HG02642 (cell line): ENCODE results near the gene PTPMT1.
A peak's percentile ranks its signal among the peaks of the same experiment; 100 is the strongest.
"Not testable (repeated sequence)": the region's sequence is repeated elsewhere in the genome, so short reads cannot be mapped to it uniquely, and the experiment has no call there.

ENCODE experiments used
- ATAC-seq: cut with Tn5 transposase; IDR thresholded peaks from one replicate; pipeline ENCODE4 v1.9.1; 2021; ENCODE audit warnings: mild to moderate bottlenecking; ENCODE audit not compliant: unreplicated experiment, poor library complexity

The PTPMT1 gene

DNA sequence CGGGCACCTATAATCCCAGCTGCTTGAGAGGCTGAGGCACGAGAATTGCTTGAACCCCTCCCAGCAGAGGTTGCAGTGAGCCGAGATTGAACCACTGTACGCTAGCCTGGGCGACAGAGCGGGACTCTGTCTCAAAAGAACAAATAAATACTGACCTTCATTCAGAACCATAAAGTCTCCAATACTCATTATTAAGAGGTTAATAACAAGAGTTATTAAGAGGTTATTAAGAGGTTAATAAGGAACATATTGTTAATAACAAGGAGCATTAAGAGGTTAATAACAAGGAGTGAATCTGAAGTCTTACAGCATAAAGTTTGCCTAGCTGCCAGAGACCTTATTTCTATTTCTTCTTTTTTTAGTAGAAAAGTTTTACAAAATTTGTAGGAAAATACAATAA is 20.1 kb upstream of the PTPMT1 start:
- no peak for ATAC-seq

DNA sequence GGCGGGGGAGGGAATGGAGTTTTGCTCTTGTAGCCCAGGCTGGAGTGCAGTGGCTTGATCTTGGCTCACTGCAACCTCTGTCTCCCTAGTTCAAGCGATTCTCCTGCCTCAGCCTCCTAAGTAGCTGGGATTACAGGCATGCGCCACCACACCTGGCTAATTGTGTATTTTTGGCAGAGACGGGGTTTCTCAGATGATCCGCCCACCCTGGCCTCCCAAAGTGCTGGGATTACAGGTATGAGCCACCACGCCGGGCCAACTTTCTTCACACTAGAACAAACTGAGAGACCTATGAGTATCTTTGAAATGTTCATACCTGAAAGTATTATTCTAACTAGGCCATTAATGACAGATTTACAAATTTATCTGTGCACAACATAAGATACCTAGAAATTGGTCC is 19.1 kb upstream of the PTPMT1 start:
- not testable (repeated sequence) for ATAC-seq

DNA sequence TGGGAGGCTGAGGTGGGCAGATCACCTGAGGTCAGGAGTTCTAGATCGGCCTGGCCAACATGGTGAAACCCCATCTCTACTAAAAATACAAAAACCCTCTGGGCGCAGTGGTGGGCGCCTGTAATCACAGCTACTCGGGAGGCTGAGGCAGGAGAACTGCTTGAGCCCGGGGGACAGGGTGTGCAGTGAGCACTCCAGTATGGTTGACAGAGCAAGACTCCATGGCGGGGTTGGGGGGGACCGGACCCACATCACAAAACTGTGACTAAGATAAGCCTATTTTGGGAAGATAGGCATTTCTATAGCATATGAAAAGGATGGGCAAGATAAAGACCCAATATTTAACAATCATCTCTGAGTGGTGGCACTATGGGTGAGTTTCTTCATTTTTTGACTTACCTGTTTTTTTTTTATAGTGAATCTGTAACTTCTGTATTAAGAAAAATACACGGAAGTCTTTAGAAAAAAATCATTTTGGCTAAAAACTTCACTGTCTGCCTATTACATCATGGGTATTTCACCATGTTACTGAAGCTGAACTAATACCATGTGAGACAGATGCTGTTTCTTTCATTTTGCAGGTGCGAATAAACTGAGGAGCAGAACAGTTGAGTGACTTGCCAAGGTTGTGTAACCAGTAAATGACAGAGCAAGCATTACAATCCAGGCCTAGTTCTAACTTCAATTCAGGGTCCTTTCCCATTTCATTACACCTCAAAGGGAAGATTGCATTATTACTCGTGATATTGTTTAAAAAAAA is 14.9 kb upstream of the PTPMT1 start:
- no peak for ATAC-seq

DNA sequence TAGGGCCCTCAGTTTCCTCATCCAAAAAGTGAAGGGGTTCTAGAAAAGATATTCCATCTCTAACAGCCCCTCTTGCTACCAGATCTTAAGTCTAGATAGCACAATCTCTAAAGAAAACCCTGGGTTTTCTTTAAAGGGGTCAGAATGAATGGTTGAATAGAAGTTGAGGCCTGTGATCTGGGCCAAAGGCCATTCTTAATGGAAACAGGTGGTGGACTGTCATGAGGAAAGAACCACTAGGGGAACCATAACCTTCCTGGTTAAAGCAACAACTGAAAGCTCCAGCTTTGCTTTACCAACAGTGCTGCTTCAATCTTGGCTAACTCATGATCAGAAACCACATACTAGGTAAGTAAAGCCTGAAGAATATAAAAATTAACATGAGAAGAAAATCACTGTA is 14.3 kb upstream of the PTPMT1 start:
- ATAC-seq: no peak

DNA sequence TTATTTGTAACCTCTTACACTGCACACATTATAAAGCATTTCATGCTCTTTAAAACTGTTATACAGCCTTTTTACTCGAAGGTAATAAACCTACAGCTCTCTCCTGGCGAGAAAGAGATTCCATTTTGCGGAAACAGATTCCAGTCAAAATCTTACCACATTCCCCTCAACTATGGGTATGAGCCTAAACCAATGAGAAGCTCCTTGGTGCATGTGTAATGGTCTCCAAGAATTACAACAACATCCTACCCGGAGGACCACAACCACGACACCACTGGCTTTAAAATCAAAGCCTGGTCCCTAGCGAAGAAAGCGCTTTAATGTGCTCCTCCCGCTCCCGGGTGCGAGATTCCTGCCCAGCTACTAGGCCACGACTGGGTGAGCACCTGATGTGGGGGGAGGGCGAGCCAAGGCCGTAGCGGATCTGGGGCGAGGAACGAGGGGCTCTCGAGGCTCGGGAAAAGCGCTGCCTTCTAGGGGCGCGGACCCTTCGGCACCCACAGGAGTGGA is 13.3 kb upstream of the PTPMT1 start:
- ATAC-seq: peak; percentile 2

DNA sequence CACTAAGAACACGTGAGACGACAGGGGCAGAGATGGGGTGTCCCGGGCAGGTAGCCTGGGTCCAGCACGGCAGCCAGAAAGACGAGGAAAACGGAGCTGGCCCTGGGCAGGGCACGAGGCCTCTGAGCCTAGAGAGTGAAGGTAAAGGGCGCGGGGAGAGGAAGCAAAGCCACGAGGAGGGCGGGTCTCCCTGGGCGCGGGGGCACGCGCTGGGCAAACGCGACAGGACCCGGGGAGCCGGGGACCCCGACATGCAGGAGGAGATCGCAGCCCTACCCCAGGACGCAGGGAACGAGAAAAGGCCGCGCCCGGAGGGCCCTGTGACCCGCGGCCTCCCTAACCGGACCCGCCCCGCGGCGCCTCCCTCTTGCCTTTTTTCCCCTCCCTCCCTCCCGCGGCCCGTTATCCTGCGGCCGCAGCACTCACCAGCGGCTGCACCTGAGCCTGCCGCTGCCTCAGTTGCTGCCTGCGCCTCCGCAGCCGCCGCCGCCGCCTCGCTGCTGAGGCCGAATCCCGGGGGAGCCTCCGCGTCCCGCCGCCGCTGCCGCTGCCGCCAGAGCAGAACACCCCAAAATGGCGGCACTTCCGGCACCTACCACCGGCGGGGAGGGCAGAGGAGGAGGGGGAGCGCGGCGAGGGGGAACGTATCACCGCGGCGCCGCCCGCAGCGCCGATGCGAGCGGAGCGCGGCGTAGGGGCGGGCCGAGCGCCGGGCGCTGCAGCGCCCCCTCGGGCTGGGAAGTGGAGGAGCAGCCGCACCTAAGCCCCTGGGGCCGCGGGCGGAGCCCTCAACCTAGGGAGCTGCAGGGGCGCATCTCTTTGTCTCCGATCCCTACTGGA is 12.6 kb upstream of the PTPMT1 start, which contains the start of gene CELF1:
TSS of gene CELF1 (minus strand) at position 567 of the 840 bp plus-strand sequence. CDS start 53,609 bp downstream, outside the sequence.
- peak; percentile 94 for ATAC-seq

DNA sequence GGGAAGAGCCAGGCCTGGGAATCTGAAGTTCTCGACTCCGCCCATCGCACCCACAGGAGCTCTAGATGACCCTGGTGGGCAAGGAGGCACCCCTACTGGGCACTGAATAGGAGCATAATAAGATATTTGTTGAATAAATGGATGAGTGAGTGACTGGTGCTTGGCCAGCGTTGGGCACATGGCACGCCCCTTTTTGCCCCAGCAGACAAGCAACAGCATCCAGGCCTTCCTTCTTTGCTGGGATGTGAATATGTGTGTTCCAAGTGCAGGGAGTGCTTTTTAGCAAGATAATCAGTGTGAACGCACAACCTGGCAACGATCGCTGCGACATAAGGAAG is 12.0 kb upstream of the PTPMT1 start:
- peak; percentile 23 for ATAC-seq

DNA sequence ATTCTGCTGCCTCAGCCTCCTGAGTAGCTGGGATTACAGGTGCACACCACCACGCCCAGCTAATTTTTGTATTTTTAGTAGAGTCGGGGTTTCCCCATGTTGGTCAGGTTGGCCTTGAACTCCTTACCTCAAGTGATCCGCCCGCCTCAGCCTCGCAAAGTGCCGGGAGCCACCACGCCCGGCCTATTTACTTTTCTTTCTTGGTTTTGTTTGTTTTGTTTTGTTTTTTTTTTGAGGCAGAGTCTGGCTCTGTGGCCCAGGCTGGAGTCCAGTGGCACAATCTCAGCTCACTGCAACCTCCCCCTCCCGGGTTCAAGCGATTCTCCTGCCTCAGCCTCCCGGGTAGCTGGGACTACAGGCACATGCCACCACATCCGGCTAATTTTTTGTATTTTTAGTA is 8.4 kb upstream of the PTPMT1 start:
- not testable (repeated sequence) for ATAC-seq

DNA sequence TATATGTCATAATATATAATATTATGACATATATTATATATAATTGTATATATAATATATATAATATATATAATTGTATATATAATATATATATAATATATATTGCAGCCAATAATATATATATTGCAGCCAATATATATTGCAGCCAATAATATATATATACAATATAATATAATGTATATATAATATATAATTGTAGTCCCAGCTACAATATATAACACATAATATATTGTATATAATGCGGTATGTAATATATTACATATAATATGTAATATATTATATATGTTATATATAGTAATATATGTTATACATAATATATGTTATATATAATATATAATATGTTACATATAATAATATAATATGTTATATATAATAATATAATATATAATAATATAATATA is 6.7 kb upstream of the PTPMT1 start:
- ATAC-seq: no peak

DNA sequence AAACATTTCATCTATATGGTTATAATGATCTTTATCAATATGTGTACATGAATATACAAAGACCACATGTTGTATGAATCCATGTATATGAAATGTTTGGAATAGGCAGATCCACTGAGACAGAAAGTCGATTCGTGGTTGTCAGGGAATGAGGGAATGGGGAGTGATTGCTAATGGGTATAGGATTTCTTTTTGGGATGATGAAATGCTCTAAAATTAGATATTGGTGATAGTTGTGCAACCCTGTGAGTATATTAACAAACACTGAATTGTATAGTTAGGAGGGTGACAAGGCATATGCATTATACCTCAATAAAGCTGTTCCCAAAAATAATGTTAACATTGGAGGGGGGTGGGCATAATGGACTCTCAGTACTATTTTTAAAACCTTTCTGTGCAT is 5.0 kb upstream of the PTPMT1 start:
- ATAC-seq: no peak

DNA sequence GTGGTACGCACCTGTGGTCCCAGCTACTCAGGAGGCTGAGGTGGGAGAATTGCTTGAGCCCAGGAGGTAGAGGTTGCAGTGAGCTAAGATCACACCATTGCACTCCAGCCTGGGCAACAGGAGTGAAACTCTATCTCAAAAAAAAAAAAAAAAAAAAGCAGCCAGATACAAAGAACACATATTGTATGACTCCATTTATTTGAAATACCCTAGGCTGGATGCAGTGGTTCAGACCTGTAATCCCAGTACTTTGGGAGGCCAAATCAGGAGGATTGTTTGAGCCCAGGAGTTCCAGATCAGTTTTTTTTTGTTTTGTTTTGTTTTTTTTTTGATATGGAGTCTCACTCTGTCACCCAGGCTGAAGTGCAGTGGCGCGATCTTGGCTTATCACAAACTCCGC is 3.0 kb upstream of the PTPMT1 start:
- ATAC-seq: not testable (repeated sequence)

DNA sequence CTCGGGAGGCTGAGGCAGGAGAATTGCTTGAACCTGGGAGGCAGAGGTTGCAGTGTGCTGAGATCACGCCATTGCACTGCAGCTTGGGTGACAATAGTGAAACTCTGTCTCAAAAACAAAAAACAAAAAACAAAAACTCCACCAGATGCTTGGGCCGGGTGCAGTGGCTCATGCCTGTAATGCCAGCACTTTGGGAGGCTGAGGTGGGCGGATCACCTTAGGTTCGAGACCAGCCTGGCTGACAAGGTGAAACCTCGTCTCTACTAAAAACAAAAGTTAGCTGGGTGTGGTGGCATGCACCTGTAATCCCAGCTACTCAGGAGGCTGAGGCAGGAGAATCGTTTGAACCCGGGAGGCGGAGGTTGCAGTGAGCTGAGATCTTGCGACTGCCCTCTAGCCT is 1.0 kb upstream of the PTPMT1 start:
- ATAC-seq: not testable (repeated sequence)

DNA sequence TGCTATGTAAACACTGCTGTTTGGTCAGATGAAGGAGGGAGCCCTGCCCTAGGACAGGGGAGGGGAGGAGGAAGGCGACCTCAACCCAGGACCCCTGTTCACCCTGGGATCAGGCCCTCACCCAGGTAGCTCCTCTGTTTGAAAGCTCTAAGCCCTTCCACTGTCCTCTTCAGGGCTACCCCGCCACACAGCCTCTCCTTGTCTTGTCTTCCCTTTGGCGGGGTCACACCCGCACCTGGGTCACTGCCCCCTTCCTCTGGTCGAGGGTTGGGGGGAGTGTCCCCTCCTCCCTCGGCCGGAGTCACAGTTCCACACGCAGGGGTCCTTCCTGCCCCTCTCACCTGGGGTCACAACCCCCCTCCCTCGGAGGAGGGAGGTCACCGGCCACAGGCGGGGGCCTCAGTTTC is 463 bp upstream of the PTPMT1 start:
- no peak for ATAC-seq

DNA sequence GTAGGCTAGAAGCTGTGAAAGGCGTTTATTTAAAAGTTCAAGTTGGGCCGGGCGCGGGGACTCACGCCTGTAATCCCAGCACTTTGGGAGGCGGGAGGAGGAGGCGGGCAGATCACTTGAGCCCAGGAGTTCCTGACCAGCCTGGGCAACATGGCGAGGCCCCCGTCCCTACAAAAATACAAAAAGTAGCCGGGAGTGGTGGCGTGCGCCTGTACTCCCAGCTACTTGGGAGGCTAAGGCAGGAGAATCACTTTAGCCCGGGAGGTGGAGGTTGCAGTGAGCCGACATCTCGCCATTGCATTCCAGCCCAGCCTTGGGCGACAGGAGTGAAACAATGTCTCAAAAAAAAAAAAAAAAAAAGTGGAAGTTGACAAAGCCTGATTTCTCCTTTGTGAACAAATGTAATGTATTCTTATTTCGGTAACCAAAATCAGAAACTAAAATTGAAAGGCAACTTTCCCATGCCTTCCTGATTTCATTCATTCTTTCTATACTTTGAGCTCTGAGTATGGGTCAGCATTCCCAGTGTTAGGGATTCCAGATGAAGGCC is 825 bp downstream of the PTPMT1 start:
- no peak for ATAC-seq

DNA sequence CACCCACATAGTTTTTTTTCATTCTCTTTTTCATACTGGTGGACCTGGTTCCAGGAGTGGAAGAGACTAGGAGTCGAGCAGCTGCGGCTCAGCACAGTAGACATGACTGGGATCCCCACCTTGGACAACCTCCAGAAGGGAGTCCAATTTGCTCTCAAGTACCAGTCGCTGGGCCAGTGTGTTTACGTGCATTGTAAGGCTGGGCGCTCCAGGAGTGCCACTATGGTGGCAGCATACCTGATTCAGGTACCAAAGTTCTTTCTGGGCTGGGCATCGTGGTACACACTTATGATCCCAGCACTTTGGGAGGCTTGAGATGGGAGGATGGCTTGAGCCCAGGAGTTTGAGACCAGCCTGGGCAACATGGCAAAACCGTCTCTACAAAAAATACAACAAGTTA is 4.2 kb downstream of the PTPMT1 start:
- ATAC-seq: no peak

DNA sequence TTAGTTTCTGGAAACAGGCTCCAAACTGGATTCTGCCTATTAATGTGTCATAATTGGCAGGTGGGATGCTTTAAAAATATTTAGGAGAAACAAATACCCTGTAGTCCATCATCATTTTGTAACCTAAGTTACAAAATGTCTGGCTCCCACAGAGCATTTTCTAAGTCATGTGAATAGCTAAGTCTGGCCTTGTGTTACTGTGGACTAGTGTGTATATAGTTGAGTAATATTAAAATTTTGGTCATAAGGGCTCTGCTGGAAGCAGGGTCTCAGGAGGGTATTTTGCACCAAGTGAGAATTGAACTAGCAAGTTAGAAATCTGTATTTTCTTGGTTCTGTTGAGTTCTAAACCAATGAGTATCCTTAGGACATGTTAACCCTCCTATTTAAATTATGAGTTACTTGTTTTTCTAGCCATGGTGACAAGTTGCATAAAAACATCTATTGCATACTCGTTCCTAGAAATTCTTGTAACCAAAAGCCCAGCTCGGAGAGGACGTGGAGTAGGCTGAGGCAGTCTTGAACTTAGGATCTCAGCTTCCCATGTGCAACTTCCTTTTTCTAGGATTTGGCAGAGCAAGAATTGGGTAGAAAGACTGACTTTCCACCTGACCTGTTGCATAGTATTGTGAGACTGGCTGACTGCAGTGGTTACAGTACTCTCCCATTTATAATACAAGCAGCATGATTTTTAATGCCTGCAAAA is 5.4 kb downstream of the PTPMT1 start:
- no peak for ATAC-seq

DNA sequence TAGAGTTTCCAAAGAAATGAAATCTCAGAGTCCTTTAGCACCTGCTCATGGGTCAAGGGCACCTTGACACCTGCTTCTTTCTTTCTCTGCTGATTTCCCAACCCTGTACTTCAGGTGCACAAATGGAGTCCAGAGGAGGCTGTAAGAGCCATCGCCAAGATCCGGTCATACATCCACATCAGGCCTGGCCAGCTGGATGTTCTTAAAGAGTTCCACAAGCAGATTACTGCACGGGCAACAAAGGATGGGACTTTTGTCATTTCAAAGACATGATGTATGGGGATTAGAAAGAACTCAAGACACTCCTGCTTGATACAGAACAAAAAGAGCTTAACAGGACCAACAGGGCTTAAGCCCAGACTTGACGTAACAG is 5.9 kb downstream of the PTPMT1 start:
- ATAC-seq: no peak

DNA sequence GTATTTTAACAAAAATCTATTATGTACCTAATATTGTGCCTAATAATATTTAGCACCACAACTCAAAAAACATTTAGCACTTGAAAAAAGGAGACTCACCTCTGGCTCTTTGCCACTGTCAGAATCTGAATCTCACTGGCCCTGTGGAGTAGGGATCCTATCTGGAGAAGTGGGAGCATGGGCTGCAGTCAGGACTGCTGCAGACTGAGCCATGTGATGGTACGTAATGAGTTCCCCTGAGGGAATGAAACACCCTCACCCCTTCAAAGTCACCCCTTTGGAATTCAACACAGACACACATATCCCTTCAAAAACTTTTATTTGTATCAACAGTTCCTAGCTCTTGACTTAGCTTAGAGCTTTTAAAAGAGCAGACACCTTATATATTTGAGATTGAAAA is 6.5 kb downstream of the PTPMT1 start:
- ATAC-seq: no peak

DNA sequence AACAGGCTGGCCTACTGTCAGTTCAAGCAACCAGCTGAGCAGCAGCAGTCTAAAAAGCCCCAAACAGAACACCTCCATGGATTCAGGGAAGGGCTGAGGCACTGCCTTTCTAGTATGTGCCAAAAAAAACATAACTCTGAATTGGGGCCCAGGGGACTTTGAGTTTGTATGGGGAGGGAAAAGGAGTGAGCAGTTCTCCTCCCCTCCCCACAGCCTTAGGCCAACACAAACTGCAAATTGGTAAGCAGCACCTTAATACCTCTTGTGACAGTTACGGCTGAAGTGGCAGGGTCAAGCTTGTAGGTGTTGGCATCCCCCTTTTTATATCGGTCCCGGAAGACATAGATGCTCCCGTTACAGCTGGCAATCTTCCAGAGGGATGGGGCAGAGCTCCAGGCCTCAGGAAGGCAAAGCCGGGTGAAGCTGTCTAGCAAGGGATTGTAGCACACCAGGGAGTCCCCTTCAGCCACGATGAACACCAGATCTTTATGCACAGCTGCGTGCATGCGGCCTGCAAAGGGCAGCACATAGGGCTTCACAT is 7.4 kb downstream of the PTPMT1 start:
- ATAC-seq: no peak

DNA sequence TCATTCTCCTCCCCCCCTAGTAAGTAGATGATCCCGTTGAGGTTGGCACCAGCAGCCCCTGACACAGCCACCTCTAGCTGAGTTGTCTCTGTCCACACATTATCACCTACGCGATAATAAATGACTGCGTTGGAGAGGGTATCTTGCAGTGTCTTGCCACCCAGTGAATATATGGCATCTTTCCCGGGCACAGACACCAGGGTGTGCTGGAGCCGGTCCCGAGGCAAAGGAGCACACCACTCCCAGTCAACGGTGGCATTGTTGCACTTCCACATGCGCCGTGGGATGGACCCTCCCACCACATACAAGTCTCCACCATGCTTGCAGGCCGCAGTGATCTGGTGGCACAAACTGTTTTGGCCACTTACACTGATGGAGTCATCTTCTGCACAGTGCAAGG is 7.9 kb downstream of the PTPMT1 start:
- no peak for ATAC-seq
